ENCODE measurements around the gene PTPRG.

GRCh38 chr3:61915296-61915695 lies 353.9 kb downstream of the PTPRG start:
- TF ChIP-seq EZH2 (IDR thresholded peaks at IDR 0.05; ENCODE audit: borderline replicate concordance, low read depth, low read length, poor library complexity, severe bottlenecking) (no peak), CTCF (conservative IDR thresholded peaks at IDR 0.05; ENCODE audit: low read depth, low read length) (no peak)
